WTC11 (cell line): ENCODE data around the gene PLA2G5. TPM values are rescaled to one million over a fixed set of nuclear protein-coding genes. Genes with fewer than 3 reads are reported as not detected.

Experiments
- ATAC-seq: fragments of 200-7000 bp; cut with Tn5 transposase; 2 replicates; pipeline ENCODE4 v1.10.0; 2021; ENCODE audit warnings: mild to moderate bottlenecking, moderate library complexity
- CTCF ChIA-PET: fragments of 300-600 bp; sonication (Branson Sonifier 250); formaldehyde crosslinking; loops from one replicate; lab custom pipeline; 2021; ENCODE audit warnings: antibody characterized with exemption; lab: Charles Lee
- POLR2A ChIA-PET: fragments of 350-600 bp; sonication (Branson Sonifier 250); formaldehyde crosslinking; loops from one replicate; lab custom pipeline; 2021; ENCODE audit warnings: antibody characterized with exemption; lab: Charles Lee
- DNase-seq: peaks from one replicate; pipeline ENCODE4 v3.0.0; 2021; ENCODE audit warnings: low spot score
- H3K27ac Mint-ChIP-seq: 2 replicates; pipeline ENCODE4 v1.8.0; 2021; ENCODE audit warnings: mixed read lengths
- H3K27me3 Mint-ChIP-seq: 2 replicates; pipeline ENCODE4 v1.8.0; 2021; ENCODE audit warnings: low read depth, mild to moderate bottlenecking, moderate library complexity, mixed read lengths
- H3K36me3 Mint-ChIP-seq: 2 replicates; pipeline ENCODE4 v1.8.0; 2021; ENCODE audit warnings: mixed read lengths
- H3K4me1 Mint-ChIP-seq: 2 replicates; pipeline ENCODE4 v1.8.0; 2022; ENCODE audit warnings: mixed read lengths
- H3K4me3 Mint-ChIP-seq: 2 replicates; pipeline ENCODE4 v1.8.0; 2021; ENCODE audit warnings: mild to moderate bottlenecking, moderate library complexity, mixed read lengths
- H3K9me3 Mint-ChIP-seq: 2 replicates; pipeline ENCODE4 v1.8.0; 2021; ENCODE audit warnings: mixed read lengths
- CREB1 ChIP-seq: sonication (generic); formaldehyde crosslinking; IDR thresholded peaks from 2 replicates; pipeline ENCODE4 v1.8.0; 2023; ENCODE audit warnings: mild to moderate bottlenecking, missing genetic modification reagents
- E2F1 ChIP-seq: sonication (generic); formaldehyde crosslinking; IDR thresholded peaks from 2 replicates; pipeline ENCODE4 v1.8.0; 2022; ENCODE audit warnings: mild to moderate bottlenecking, missing genetic modification reagents
- E2F5 ChIP-seq: sonication (generic); formaldehyde crosslinking; IDR thresholded peaks from 2 replicates; pipeline ENCODE4 v1.8.1; 2022; ENCODE audit warnings: mild to moderate bottlenecking, moderate library complexity, missing genetic modification reagents
- ELF4 ChIP-seq: sonication (generic); formaldehyde crosslinking; IDR thresholded peaks from 2 replicates; pipeline ENCODE4 v1.8.1; 2022; ENCODE audit warnings: low read depth, mild to moderate bottlenecking, moderate library complexity, missing genetic modification reagents
- ERG ChIP-seq: fragments of 250-450 bp; sonication (Bioruptor Pico); IDR thresholded peaks from 2 replicates; pipeline ENCODE4 v1.8.0; 2021; ENCODE audit warnings: mild to moderate bottlenecking
- ESRRA ChIP-seq: sonication (generic); formaldehyde crosslinking; IDR thresholded peaks from 2 replicates; pipeline ENCODE4 v1.8.1; 2022; ENCODE audit warnings: mild to moderate bottlenecking, missing genetic modification reagents, borderline replicate concordance
- ETV6 ChIP-seq: sonication (generic); formaldehyde crosslinking; IDR thresholded peaks from 2 replicates; pipeline ENCODE4 v1.8.1; 2022; ENCODE audit warnings: mild to moderate bottlenecking, missing genetic modification reagents
- FOXK1 ChIP-seq: sonication (generic); formaldehyde crosslinking; IDR thresholded peaks from 2 replicates; pipeline ENCODE4 v1.8.0; 2022; ENCODE audit warnings: mild to moderate bottlenecking, moderate library complexity, missing genetic modification reagents
- FOXP4 ChIP-seq: sonication (generic); formaldehyde crosslinking; IDR thresholded peaks from 2 replicates; pipeline ENCODE4 v1.8.0; 2022; ENCODE audit warnings: mild to moderate bottlenecking, missing genetic modification reagents
- GTF2I ChIP-seq: fragments of 250-450 bp; sonication (Bioruptor Pico); conservative IDR thresholded peaks from 2 replicates; pipeline ENCODE4 v1.4.0; 2021; ENCODE audit warnings: mild to moderate bottlenecking
- IRF2 ChIP-seq: sonication (generic); formaldehyde crosslinking; IDR thresholded peaks from 2 replicates; pipeline ENCODE4 v1.8.0; 2022; ENCODE audit warnings: low read depth, missing genetic modification reagents, borderline replicate concordance
- MAX ChIP-seq: sonication (generic); formaldehyde crosslinking; IDR thresholded peaks from 2 replicates; pipeline ENCODE4 v1.8.0; 2022; ENCODE audit warnings: mild to moderate bottlenecking, missing genetic modification reagents
- MYBL2 ChIP-seq: sonication (generic); formaldehyde crosslinking; IDR thresholded peaks from 2 replicates; pipeline ENCODE4 v1.8.1; 2023; ENCODE audit warnings: mild to moderate bottlenecking, moderate library complexity, missing genetic modification reagents
- PRDM15 ChIP-seq: sonication (generic); formaldehyde crosslinking; IDR thresholded peaks from 2 replicates; pipeline ENCODE4 v1.8.0; 2022; ENCODE audit warnings: missing genetic modification reagents
- PREB ChIP-seq: sonication (generic); formaldehyde crosslinking; IDR thresholded peaks from 2 replicates; pipeline ENCODE4 v1.8.1; 2022; ENCODE audit warnings: mild to moderate bottlenecking, missing genetic modification reagents, moderate library complexity, borderline replicate concordance
- TCF7 ChIP-seq: sonication (generic); formaldehyde crosslinking; IDR thresholded peaks from 2 replicates; pipeline ENCODE4 v1.8.0; 2022; ENCODE audit warnings: mild to moderate bottlenecking, low read depth, missing genetic modification reagents, moderate library complexity
- TEAD1 ChIP-seq: sonication (generic); formaldehyde crosslinking; IDR thresholded peaks from 2 replicates; pipeline ENCODE4 v1.8.0; 2022; ENCODE audit warnings: mild to moderate bottlenecking, missing genetic modification reagents
- TP53 ChIP-seq: sonication (generic); formaldehyde crosslinking; IDR thresholded peaks from 2 replicates; pipeline ENCODE4 v1.8.1; 2023; ENCODE audit warnings: mild to moderate bottlenecking, missing genetic modification reagents
- ZMAT4 ChIP-seq: fragments of 250-450 bp; sonication (Bioruptor Pico); IDR thresholded peaks from 2 replicates; pipeline ENCODE4 v1.9.0; 2021; ENCODE audit warnings: mild to moderate bottlenecking
- ZNF263 ChIP-seq: sonication (generic); formaldehyde crosslinking; IDR thresholded peaks from 2 replicates; pipeline ENCODE4 v1.8.1; 2022; ENCODE audit warnings: low read depth, mild to moderate bottlenecking, moderate library complexity, missing genetic modification reagents
- ZNF317 ChIP-seq: sonication (generic); formaldehyde crosslinking; IDR thresholded peaks from 2 replicates; pipeline ENCODE4 v1.8.1; 2023; ENCODE audit warnings: low read depth, mild to moderate bottlenecking, moderate library complexity, missing genetic modification reagents, borderline replicate concordance
- ZNF423 ChIP-seq: fragments of 250-450 bp; sonication (Bioruptor Pico); IDR thresholded peaks from 2 replicates; pipeline ENCODE4 v2.1.2; 2022; ENCODE audit warnings: mild to moderate bottlenecking, moderate library complexity
- total RNA-seq: library from RNA; stranded (reverse); gene quantifications from 3 replicates; pipeline ENCODE4 v1.2.3, GENCODE V29; 2021

Gene PLA2G5
- total RNA-seq, 1 experiment from 2014 or later, result not detected

- no peak for TF ChIP-seq E2F5 (CRISPR knock-in tag)
- TF ChIP-seq TCF7 (CRISPR knock-in tag), result no peak
- no peak for TF ChIP-seq ELF4
- no peak for TF ChIP-seq FOXK1 (CRISPR knock-in tag)
- no peak for TF ChIP-seq PREB
These were observed 42.4 kb downstream of the PLA2G5 start (continued) for GRCh38 chr1:20112279-20113000.

- Mint-ChIP-seq H3K9me3 (no peaks in the 10 kb centered on the region), H3K4me3 (no peak overlapping the region), H3K27ac (no peak overlapping the region), H3K27me3 (no peaks in the 10 kb centered on the region), H3K36me3 (no peaks in the 10 kb centered on the region), H3K4me1 (peaks cover 17% of the 10 kb centered on the region)
- TF ChIP-seq ERG, result no peak
- no peak for TF ChIP-seq IRF2 (CRISPR knock-in tag)
- no peak for TF ChIP-seq PRDM15 (CRISPR knock-in tag)
- TF ChIP-seq ZMAT4 (CRISPR knock-in tag), result no peak
- no peak for TF ChIP-seq ZNF317
- peak; percentile 63; the same call in 1 of the 2 replicates for TF ChIP-seq ZNF423 (CRISPR knock-in tag)
- TF ChIP-seq CREB1, result no peak
- ATAC-seq (no peak), DNase-seq (no peak)
- ChIA-PET CTCF (interaction anchor here (1.1 to 2.8 kb wide), 7 partner anchors 38 to 194 kb away, joined by 3 to 22 read pairs (median 3); no protein-coding TSS in a partner anchor), POLR2A (no interaction called here)
These were observed 44.1 kb downstream of the PLA2G5 start for GRCh38 chr1:20114021-20114648.

GRCh38 chr1:20115479-20115878, 45.5 kb downstream of the PLA2G5 start:
- peak; percentile 58 for ATAC-seq
- Mint-ChIP-seq H3K4me3 (no peak overlapping the region), H3K27me3 (no peaks in the 10 kb centered on the region), H3K27ac (no peak overlapping the region), H3K36me3 (no peaks in the 10 kb centered on the region), H3K4me1 (peaks cover 16% of the 10 kb centered on the region), H3K9me3 (no peaks in the 10 kb centered on the region)
- POLR2A ChIA-PET, result no interaction called here
- CTCF ChIA-PET, result interaction anchor here (1.4 to 2.8 kb wide), 5 partner anchors 37 to 140 kb away, joined by 3 to 22 read pairs (median 4); no protein-coding TSS in a partner anchor
- DNase-seq, result peak; percentile 35
- TF ChIP-seq E2F1 (no peak), MAX (CRISPR knock-in tag) (no peak), ETV6 (no peak), TEAD1 (CRISPR knock-in tag) (no peak), MYBL2 (CRISPR knock-in tag) (no peak), ESRRA (CRISPR knock-in tag) (no peak), TCF7 (CRISPR knock-in tag) (no peak), ZNF263 (no peak), FOXP4 (no peak), TP53 (CRISPR knock-in tag) (no peak), GTF2I (no peak)
